SK-N-MC (cell line): ENCODE measurements around the gene SEC61B.
A peak's percentile ranks its signal among the peaks of the same experiment; 100 is the strongest.

Experiments
- DNase-seq: peaks from one replicate; pipeline ENCODE4 v3.0.0-alpha.2; 2011; ENCODE audit warnings: low read depth, low spot score
- H3K27ac ChIP-seq: fragments of 200-600 bp; sonication (generic); 2 replicates; pipeline ENCODE4 v1.5.1; 2016; ENCODE audit warnings: mixed run types
- H3K36me3 ChIP-seq: fragments of 200-600 bp; sonication (generic); 2 replicates; pipeline ENCODE4 v1.6.1; 2017; ENCODE audit warnings: antibody characterized with exemption, low read length, mixed read lengths; ENCODE audit not compliant: insufficient read depth
- H3K4me3 ChIP-seq: fragments of 200-600 bp; sonication (generic); 2 replicates; pipeline ENCODE4 v1.5.1; 2016
- H3K9ac ChIP-seq: fragments of 200-600 bp; sonication (generic); 2 replicates; pipeline ENCODE4 v1.8.0; 2017; ENCODE audit warnings: mixed run types, mixed read lengths; ENCODE audit not compliant: insufficient read length
- H3K9me3 ChIP-seq: fragments of 200-600 bp; sonication (generic); 2 replicates; pipeline ENCODE4 v1.6.1; 2017; ENCODE audit warnings: low read depth, mild to moderate bottlenecking, antibody characterized with exemption, low read length, moderate library complexity, mixed read lengths
- EZH2 ChIP-seq: fragments of 200-600 bp; sonication (generic); IDR thresholded peaks from one replicate; pipeline ENCODE4 v1.6.1; 2017; ENCODE audit warnings: antibody characterized with exemption
- FOXP2 ChIP-seq: optimal IDR thresholded peaks from 2 replicates; pipeline ENCODE3; 2011; ENCODE audit warnings: mild to moderate bottlenecking, moderate library complexity; ENCODE audit not compliant: insufficient read depth; ENCODE audit errors: extremely low read length, control extremely low read depth
- POLR2AphosphoS5 ChIP-seq: IDR thresholded peaks from 2 replicates; pipeline ENCODE4 v1.6.1; 2012; ENCODE audit warnings: mild to moderate bottlenecking, low read depth, low read length, borderline replicate concordance

The SEC61B gene

DNA sequence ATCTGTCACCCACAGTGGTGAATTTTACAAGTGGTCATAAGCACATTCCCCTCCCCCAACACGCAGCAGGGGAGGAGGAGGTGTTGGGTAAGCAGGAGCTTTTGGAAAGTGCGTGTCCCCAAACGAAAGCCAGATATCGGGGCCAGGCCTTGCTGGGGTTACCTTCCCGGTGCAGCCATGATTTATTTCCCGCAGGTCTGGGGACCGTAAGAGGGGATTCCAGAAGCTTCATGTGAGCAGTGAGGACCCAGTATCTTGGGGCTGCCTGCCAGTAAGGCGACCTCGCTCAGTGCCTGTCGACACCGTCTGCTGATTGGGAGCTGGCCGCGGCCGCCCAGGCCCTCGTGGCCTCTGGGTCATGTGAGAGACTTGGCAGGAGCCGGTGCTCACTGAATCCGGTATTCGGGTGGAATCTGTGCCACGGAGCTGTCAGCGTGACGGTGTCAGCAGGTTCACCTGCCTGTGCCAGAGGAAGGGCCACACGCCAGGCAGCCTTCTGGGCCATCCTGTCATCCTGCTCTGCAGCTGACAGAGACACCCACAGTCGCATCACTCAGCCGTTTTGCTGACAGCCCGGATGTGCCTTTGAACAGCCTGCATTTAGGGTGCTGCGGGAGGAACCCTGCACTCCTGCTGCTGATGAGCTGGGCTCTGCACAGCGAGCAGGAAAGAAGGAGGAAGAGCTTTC is 37.3 kb downstream of the SEC61B start:
- no peak overlapping the region for H3K9ac ChIP-seq
- no peak overlapping the region for H3K4me3 ChIP-seq
- TF ChIP-seq FOXP2 (no peak), EZH2 (no peak), POLR2AphosphoS5 (no peak)
- no peak for DNase-seq
- no peaks in the 10 kb centered on the region for H3K9me3 ChIP-seq
- H3K27ac ChIP-seq: no peak overlapping the region
- H3K36me3 ChIP-seq: no peaks in the 10 kb centered on the region

DNA sequence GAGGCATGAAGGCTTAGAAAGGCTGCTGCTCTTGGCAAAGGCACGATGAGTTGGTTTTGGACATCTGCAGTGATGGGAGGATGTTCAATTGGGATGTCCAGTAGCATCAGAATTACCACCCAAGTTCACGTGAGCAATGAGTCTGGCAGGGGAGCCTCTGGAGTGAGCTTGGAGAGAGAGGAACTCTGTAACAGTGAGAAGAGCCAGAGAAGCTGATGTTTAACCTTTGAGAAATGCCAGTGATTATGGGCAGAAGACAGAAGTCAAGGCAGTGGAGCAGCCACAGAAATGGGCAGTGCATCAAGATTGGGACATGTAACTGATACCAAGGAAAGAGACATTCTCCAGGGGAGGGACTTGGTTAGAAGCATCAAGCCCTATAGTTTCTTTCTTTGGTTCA is 39.8 kb downstream of the SEC61B start:
- Histone ChIP-seq H3K9ac (no peak overlapping the region), H3K27ac (no peak overlapping the region), H3K4me3 (no peak overlapping the region), H3K9me3 (no peaks in the 10 kb centered on the region), H3K36me3 (no peaks in the 10 kb centered on the region)
- TF ChIP-seq EZH2 (no peak), FOXP2 (no peak), POLR2AphosphoS5 (no peak)
- DNase-seq: no peak

DNA sequence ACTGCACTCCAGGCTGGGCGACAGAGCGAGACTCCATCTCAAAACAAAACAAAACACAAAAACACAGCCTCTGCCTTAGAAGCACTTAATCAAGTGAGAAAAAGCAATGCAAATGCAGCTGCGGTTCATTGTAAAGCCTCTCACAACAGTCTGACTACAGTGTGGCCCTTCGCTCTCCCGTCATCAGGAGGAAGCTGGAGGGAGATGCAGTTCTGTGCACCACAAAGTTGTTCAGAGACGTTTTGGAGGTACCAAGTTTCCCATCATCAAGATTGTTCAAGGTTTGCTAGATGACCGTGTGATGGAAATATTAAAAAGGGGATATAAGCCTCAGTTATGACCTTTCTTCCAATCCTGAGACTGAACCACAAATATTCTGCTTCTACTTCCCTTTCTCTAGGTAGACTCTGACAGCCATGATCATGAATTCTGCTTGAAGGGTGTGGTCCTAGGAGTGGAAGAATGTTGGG is 40.9 kb downstream of the SEC61B start:
- H3K4me3 ChIP-seq: no peak overlapping the region
- no peaks in the 10 kb centered on the region for H3K36me3 ChIP-seq
- no peak overlapping the region for H3K27ac ChIP-seq
- no peak overlapping the region for H3K9ac ChIP-seq
- TF ChIP-seq POLR2AphosphoS5: no peak
- TF ChIP-seq FOXP2: no peak
- no peak for TF ChIP-seq EZH2
- no peaks in the 10 kb centered on the region for H3K9me3 ChIP-seq
- no peak for DNase-seq

DNA sequence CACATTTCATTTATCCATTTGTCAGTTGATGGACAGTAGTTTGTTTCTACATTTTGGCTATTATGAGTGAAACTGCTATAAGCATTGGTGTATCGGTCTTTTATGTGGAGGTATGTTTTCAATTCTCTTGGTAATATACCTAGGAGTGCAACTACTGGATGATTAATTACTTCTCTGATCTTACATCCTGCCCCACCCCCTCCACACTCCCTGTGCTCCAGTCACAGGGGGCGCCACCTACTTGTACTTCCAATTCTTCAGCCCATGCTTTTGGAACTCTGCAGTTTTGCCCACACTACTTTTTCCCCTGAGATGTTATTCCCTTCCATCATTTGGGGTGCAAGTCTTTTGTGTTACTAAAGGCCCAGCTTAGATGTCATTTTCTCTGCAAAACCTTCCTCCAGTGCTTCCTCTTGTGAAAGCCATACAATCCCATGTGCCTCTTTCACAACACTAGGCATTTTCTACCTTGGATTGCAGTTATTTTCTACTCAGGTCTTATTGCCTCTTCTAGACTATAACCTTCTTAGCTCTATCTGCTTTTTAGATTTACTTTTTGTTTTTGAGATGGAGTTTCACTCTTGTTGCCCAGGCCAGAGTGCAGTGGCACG is 42.1 kb downstream of the SEC61B start:
- TF ChIP-seq EZH2 (no peak), POLR2AphosphoS5 (no peak), FOXP2 (no peak)
- no peak for DNase-seq
- no peak overlapping the region for H3K9ac ChIP-seq
- no peak overlapping the region for H3K4me3 ChIP-seq
- no peaks in the 10 kb centered on the region for H3K9me3 ChIP-seq
- H3K36me3 ChIP-seq: no peaks in the 10 kb centered on the region
- H3K27ac ChIP-seq: no peak overlapping the region

DNA sequence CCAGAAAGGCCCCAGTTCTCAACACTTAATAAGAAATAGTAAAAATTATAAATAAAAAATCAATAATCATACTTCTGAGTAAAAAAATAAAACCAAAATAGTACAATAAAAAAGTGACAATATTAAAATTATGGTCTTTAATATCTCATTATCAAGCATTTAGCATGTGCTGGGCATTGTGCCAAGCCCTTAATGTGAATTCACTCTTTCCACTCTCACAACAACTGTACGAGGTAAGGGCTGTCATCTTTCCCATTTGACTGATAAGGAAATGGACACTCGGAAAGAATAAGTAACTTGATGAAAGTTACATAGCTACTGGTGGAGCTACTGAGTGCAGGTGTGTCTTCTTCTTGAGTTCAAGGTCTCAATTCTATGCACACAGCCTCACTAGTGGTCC is 43.6 kb downstream of the SEC61B start:
- Histone ChIP-seq H3K36me3 (no peaks in the 10 kb centered on the region), H3K4me3 (no peak overlapping the region), H3K9ac (no peak overlapping the region), H3K27ac (no peak overlapping the region), H3K9me3 (no peaks in the 10 kb centered on the region)
- no peak for TF ChIP-seq EZH2
- TF ChIP-seq FOXP2: no peak
- TF ChIP-seq POLR2AphosphoS5: no peak
- DNase-seq: no peak

DNA sequence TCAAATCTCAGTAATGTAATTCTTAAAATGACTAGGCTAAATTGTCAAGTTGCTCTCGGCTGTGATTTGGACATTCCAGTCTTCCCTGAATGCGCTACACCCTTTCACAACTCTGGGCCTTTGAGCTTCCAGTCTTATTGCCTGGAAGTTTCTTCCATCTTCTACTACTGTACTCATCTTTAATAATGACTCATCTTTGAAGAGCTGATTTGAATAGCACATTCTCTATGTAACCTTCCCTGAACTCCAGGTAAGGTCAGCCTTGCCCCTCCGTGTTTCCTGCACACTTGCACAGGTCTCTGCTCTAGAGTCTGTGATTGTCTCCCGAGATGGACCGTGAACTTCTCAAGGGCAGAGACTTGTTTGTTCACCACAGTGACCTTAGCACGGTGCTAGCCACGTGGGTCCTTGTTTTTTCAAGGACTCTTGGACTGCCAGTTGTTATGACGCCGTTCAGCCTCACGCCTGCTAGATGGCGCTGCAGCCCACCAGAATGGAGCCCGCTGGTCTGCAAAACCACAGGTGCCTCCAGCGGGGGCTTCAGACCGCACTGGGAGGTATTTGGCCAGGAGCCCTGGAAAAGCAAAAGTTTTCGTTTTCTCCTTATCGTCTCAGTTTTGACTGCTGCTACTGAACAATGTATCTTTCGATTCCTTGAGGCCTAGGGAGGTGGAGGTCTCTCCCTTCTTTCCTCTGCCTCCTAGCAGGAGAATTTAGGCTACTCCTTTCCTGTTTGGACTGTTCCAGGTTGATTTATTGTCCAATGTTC is 44.4 kb downstream of the SEC61B start:
- Histone ChIP-seq H3K9ac (no peak overlapping the region), H3K4me3 (peak overlapping the region; percentile 44; the same call in 1 of the 2 replicates)
- DNase-seq: peak; percentile 37

DNA sequence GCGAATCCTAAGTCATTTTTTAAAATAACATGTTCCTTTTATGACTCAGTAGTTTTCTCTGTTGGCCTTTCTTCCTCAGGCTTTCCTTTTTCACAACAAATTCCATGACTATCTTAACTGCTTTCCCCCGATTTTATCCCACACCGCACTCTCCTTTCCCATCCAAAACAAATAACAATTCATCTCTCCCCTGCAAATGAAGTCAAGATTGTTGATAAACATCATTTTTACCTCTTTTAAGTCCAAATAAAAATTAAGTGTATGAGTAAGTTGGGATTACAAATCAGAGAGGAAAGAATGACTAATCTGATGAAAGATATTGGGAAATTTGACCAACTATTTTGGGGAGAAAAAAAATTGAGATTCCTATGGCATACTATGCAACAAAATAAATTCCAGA is 47.3 kb downstream of the SEC61B start:
- no peak for TF ChIP-seq FOXP2
- no peak for TF ChIP-seq POLR2AphosphoS5
- TF ChIP-seq EZH2: no peak
- no peaks in the 10 kb centered on the region for H3K9me3 ChIP-seq
- H3K9ac ChIP-seq: no peak overlapping the region
- no peak overlapping the region for H3K27ac ChIP-seq
- DNase-seq: no peak
- no peaks in the 10 kb centered on the region for H3K36me3 ChIP-seq
- no peak overlapping the region for H3K4me3 ChIP-seq

More for the DNA sequence above, 44.4 kb downstream of the SEC61B start:
- peak; percentile 32 for TF ChIP-seq FOXP2
- TF ChIP-seq EZH2: no peak
- no peak overlapping the region for H3K27ac ChIP-seq
- no peaks in the 10 kb centered on the region for H3K9me3 ChIP-seq
- no peaks in the 10 kb centered on the region for H3K36me3 ChIP-seq

DNA sequence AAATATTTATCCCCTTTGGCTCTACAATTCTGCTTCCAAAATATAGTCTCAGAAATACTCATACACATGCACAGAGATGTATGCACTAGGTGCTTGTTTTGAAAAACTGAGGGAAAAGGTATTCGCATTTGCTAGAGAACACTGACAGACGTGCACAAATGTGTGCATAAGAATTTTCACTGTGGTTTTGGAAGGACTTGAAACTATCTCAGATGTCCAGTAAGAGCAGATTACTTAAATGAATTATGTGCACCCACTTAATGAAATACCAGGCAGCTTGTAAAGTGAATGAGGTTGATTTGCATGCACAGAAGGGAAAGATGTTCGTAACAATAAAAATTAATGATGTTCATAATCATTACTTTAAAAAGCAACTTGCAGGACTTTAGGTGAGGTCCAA is 48.4 kb downstream of the SEC61B start:
- Histone ChIP-seq H3K9me3 (no peaks in the 10 kb centered on the region), H3K9ac (no peak overlapping the region), H3K27ac (no peak overlapping the region), H3K4me3 (no peak overlapping the region), H3K36me3 (no peaks in the 10 kb centered on the region)
- TF ChIP-seq EZH2 (no peak), FOXP2 (no peak), POLR2AphosphoS5 (no peak)
- no peak for DNase-seq
